ENCODE data around the gene TMEM74B. TPM values are rescaled to one million over a fixed set of nuclear protein-coding genes. Genes with fewer than 3 reads are reported as not detected.

TMEM74B gene
- total and polyA plus RNA-seq, 10 of the 15 experiments (the other 5 are each of a cell fraction or from before 2014, with no cell fraction given) = 0.07 TPM; not detected in 9

- intact Hi-C loops (cut with micrococcal nuclease; ENCODE audit: unreplicated experiment) (no loop called here), in situ Hi-C loops (cut with MboI) (no loop called here)
- TF ChIP-seq RCOR1 (conservative IDR thresholded peaks at IDR 0.05; ENCODE audit: low read depth, low read length) (no peak), YBX1 (IDR thresholded peaks at IDR 0.05) (no peak), NR2C2 (IDR thresholded peaks at IDR 0.05; ENCODE audit: borderline replicate concordance, control insufficient read depth, insufficient read length, low read depth) (no peak), PAX8 (IDR thresholded peaks at IDR 0.05) (no peak), STAT3 (IDR thresholded peaks at IDR 0.05; ENCODE audit: low read depth, low read length) (no peak), SREBF1 (IDR thresholded peaks at IDR 0.05; ENCODE audit: low read length) (no peak), MEF2A (IDR thresholded peaks at IDR 0.05; ENCODE audit: insufficient read depth, low read depth, low read length) (no peak), NFYA (IDR thresholded peaks at IDR 0.05; ENCODE audit: borderline replicate concordance, low read depth, low read length) (no peak)
- POLR2A ChIA-PET = no interaction called here
- CTCF ChIA-PET = interaction anchor here (0.9 kb wide), 1 partner anchor 36 kb away, joined by 3 read pairs; no protein-coding TSS in a partner anchor
- Histone ChIP-seq H3K9me3 (replicated peaks; ENCODE audit: control insufficient read depth, insufficient read depth, low read length) (no peaks in the 10 kb centered on the region), H3K27me3 (replicated peaks in 1 of 2; ENCODE audit: control insufficient read depth in 2 of 2, insufficient read depth in 2 of 2, low read length in 1 of 2) (peaks cover 2 to 4% of the 10 kb centered on the region in 2 experiments; a peak in 3 of 4 replicates), H3K9ac (ENCODE audit: control insufficient read depth, insufficient read depth, low read length) (no peak overlapping the region), H2AFZ (ENCODE audit: control insufficient read depth, low read depth, low read length) (no peak overlapping the region), H4K20me1 (ENCODE audit: control insufficient read depth, insufficient read depth) (no peaks in the 10 kb centered on the region), H3K27ac (ENCODE audit: control insufficient read depth, insufficient read depth) (no peak overlapping the region), H3K79me2 (ENCODE audit: control insufficient read depth, insufficient read depth, low read length) (no peaks in the 10 kb centered on the region), H3K4me1 (ENCODE audit: control insufficient read depth, insufficient read depth, low read length) (no peaks in the 10 kb centered on the region), H3K4me3 (no peak overlapping the region), H3K36me3 (ENCODE audit: control insufficient read depth in 2 of 2, insufficient read depth in 2 of 2, low read length in 1 of 2) (no peaks in the 10 kb centered on the region), H3K4me2 (ENCODE audit: control insufficient read depth, insufficient read depth) (no peak overlapping the region)
- RAD21 ChIA-PET (ENCODE audit: unreplicated experiment) = no interaction called here
- no TSS peak for BruUV-seq (replicated peaks)
- WGBS (ENCODE audit: insufficient coverage, insufficient replicate concordance, low lambda C conversion rate, missing lambda C conversion rate) = 83% methylated on average over 6 of the region's 6 CpGs
- no peak for DNase-seq (ENCODE audit: low read depth, low spot score)
- ATAC-seq = no peak
- no peak for FAIRE-seq
- SMC1A ChIA-PET (ENCODE audit: uncharacterized antibody, unreplicated experiment) = no interaction called here
Observed at GRCh38 chr20:1183153-1183552, 1.6 kb downstream of the TMEM74B start.

- 74% methylated on average over 4 of the region's 4 CpGs for WGBS (ENCODE audit: insufficient coverage, insufficient replicate concordance, low lambda C conversion rate, missing lambda C conversion rate)
- POLR2A ChIA-PET = no interaction called here
- Histone ChIP-seq H4K20me1 (ENCODE audit: control insufficient read depth, insufficient read depth) (no peaks in the 10 kb centered on the region), H3K9ac (ENCODE audit: control insufficient read depth, insufficient read depth, low read length) (no peak overlapping the region), H3K27me3 (replicated peaks in 1 of 2; ENCODE audit: control insufficient read depth in 2 of 2, insufficient read depth in 2 of 2, low read length in 1 of 2) (peaks cover 2 to 4% of the 10 kb centered on the region in 2 experiments; a peak in 3 of 4 replicates), H3K36me3 (ENCODE audit: control insufficient read depth in 2 of 2, insufficient read depth in 2 of 2, low read length in 1 of 2) (no peaks in the 10 kb centered on the region), H3K4me1 (ENCODE audit: control insufficient read depth, insufficient read depth, low read length) (no peaks in the 10 kb centered on the region), H3K4me3 (no peak overlapping the region), H2AFZ (ENCODE audit: control insufficient read depth, low read depth, low read length) (no peak overlapping the region), H3K4me2 (ENCODE audit: control insufficient read depth, insufficient read depth) (no peak overlapping the region), H3K9me3 (replicated peaks; ENCODE audit: control insufficient read depth, insufficient read depth, low read length) (no peaks in the 10 kb centered on the region), H3K27ac (ENCODE audit: control insufficient read depth, insufficient read depth) (no peak overlapping the region), H3K79me2 (ENCODE audit: control insufficient read depth, insufficient read depth, low read length) (no peaks in the 10 kb centered on the region)
- SMC1A ChIA-PET (ENCODE audit: uncharacterized antibody, unreplicated experiment) = no interaction called here
- TF ChIP-seq MAX (IDR thresholded peaks at IDR 0.05; ENCODE audit: low read depth, low read length) = no peak
- no peak for TF ChIP-seq SIN3A (IDR thresholded peaks at IDR 0.05; ENCODE audit: low read depth, low read length)
- TF ChIP-seq KAT2A (conservative IDR thresholded peaks at IDR 0.05; ENCODE audit: control insufficient read depth, low read depth, low read length) = no peak
- FAIRE-seq (no peak), ATAC-seq (no peak), DNase-seq (ENCODE audit: low read depth, low spot score) (no peak)
- no TSS peak for BruUV-seq (replicated peaks)
- CTCF ChIA-PET = no interaction called here
- intact Hi-C loops (cut with micrococcal nuclease; ENCODE audit: unreplicated experiment) (no loop called here), in situ Hi-C loops (cut with MboI) (no loop called here)
- RAD21 ChIA-PET (ENCODE audit: unreplicated experiment) = no interaction called here
Observed at GRCh38 chr20:1182106-1182505, 2.7 kb downstream of the TMEM74B start.

Measured in GM12878 (cell line).